Measurements from ENCODE around the gene RTL5.

- TF ChIP-seq EP300 (IDR thresholded peaks at IDR 0.05) (no peak), POLR2A (IDR thresholded peaks at IDR 0.05) (no peak)
Observed at GRCh38 chrX:72146527-72146926, 14.8 kb upstream of the RTL5 start.

Measured in sigmoid colon (tissue), 4 donors.